ENCODE measurements around the gene SLC47A2.
A peak's percentile ranks its signal among the peaks of the same experiment; 100 is the strongest.
"Not testable (repeated sequence)": the region's sequence is repeated elsewhere in the genome, so short reads cannot be mapped to it uniquely, and the experiment has no call there.

Gene SLC47A2

DNA sequence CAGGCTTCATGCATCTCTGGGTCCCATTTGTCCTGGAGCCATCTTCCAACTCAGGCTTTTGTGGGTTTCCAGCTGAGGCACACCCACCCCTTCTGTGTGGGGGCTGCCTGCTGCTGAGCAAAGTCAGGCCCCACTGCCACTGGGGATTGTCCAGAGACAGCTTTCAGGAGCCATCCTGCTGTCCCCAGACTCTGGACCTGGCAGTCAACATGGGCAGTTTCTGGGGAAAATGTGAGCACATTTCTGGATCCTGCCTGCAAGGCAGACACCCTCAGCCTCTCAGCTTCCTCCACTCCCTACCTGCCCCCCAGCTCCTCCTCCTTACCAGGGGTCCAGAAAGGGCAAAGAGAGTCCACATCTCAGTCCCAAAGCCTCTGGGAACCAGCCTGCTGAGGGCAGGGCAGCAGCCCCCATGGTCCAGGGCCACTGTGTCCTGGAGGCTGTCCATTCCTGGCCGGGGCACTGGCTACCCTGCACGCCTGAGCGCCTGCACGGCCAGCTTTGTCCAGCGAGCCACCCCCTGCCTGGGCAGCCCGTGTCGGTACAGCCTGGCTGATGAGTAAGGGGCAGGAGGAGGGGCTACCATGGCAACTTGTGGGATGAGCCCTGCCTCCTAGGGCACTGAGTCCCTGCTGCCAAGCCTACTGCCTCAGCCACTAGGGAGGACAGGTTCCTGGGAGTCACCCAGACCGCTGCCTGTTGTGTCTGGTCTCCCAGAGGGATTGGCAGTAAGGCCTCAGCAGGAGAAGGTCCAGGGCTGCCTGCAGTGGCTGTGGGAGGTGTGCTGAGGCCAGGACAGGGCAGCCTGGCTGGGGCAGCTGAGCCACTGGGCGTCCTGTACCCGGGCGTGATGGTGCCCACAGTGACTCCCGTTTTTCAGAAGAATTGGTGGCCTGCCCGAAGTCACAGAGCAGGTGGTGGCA lies at the start of gene SLC47A2:
Gene SLC47A2, minus strand, starts transcription at position 477 of the 923 bp plus-strand sequence. Its CDS starts 29 bp downstream, at position 448.
- TF ChIP-seq CTCF (IDR thresholded peaks at IDR 0.05; ENCODE audit: low read depth, low read length), result no peak
- no peak for DNase-seq (ENCODE audit: low read depth, low spot score)
- no peak within 1 kb of the TSS for H3K4me3 ChIP-seq (ENCODE audit: low read depth, low read length)
- in situ Hi-C loops (cut with HindIII; ENCODE audit: low sequenced_read_pairs), result no loop called here

- no peak for DNase-seq (ENCODE audit: low read depth, low spot score)
- no peak overlapping the region for H3K4me3 ChIP-seq (ENCODE audit: low read depth, low read length)
- in situ Hi-C loops (cut with HindIII; ENCODE audit: low sequenced_read_pairs), result no loop called here
- no peak for TF ChIP-seq CTCF (IDR thresholded peaks at IDR 0.05; ENCODE audit: low read depth, low read length)
Measured at GRCh38 chr17:19766016-19766415, 49.6 kb upstream of the SLC47A2 start.

- DNase-seq (ENCODE audit: low read depth, low spot score); H3K4me3 ChIP-seq (ENCODE audit: low read depth, low read length); in situ Hi-C loops (cut with HindIII; ENCODE audit: low sequenced_read_pairs): not testable (repeated sequence)
Measured at GRCh38 chr17:19763991-19764390, 47.6 kb upstream of the SLC47A2 start.

- H3K4me3 ChIP-seq (ENCODE audit: low read depth, low read length), result no peak overlapping the region
- no peak for DNase-seq (ENCODE audit: low read depth, low spot score)
- TF ChIP-seq CTCF (IDR thresholded peaks at IDR 0.05; ENCODE audit: low read depth, low read length), result no peak
- in situ Hi-C loops (cut with HindIII; ENCODE audit: low sequenced_read_pairs), result no loop called here
Measured at GRCh38 chr17:19763416-19763815, 47.0 kb upstream of the SLC47A2 start.

DNA sequence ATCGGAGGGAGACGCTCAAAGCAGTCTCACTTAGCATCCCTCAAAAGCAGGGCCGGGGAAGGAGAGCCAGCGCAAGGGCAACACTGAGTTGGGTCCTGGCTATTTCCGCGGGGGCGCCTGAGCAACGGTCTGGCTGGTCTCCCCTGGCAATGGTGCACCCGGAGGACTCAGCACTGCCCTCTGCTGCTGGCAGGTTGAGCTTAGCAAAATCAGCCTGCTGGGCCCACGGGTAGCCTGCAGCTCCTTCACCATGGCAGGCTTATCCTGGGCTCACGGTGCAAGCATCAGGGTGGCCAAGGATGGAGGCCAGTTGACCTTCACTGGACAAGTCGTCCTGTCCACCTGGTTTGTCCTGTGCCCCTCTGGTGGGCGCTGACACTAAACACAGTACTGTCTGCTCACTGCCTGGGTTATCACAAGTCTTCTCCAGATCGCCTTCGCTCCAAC lies 46.2 kb upstream of the SLC47A2 start:
- DNase-seq (ENCODE audit: low read depth, low spot score), result peak; percentile 52
- in situ Hi-C loops (cut with HindIII; ENCODE audit: low sequenced_read_pairs), result no loop called here
- TF ChIP-seq CTCF (IDR thresholded peaks at IDR 0.05; ENCODE audit: low read depth, low read length), result peak; percentile 87
- H3K4me3 ChIP-seq (ENCODE audit: low read depth, low read length), result no peak overlapping the region

- no peak overlapping the region for H3K4me3 ChIP-seq (ENCODE audit: low read depth, low read length)
- no peak for TF ChIP-seq CTCF (IDR thresholded peaks at IDR 0.05; ENCODE audit: low read depth, low read length)
- in situ Hi-C loops (cut with HindIII; ENCODE audit: low sequenced_read_pairs), result no loop called here
- no peak for DNase-seq (ENCODE audit: low read depth, low spot score)
Measured at GRCh38 chr17:19760746-19761145, 44.4 kb upstream of the SLC47A2 start.

All from astrocyte of the spinal cord (primary cell).